ENCODE measurements around the gene PTPRA. TPM values are rescaled to one million over a fixed set of nuclear protein-coding genes. Genes with fewer than 3 reads are reported as not detected.

PTPRA gene
- total and polyA plus RNA-seq, 2 of the 4 experiments (the other 2 are of a cell fraction) = 35.0 to 50.0 TPM

DNA sequence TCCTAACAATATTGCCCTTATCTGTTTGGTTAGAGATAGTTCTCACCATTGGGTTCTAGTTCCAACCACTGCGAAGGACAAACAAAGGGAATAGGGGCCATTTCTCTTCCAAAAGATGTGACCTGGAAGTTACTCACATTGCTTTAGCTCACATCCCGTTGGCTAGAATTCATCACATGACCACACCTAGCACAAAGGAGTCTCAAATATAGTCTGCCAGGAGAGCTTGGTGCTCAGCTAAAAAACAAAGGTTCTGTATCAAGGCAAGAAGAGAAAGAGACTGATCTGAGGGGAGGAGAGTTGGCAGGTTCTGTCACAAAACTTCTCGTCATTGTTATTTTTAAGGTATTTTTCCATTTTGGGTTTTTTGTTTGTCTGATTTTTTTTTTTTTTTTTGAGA is 100.3 kb downstream of the PTPRA start:
- in situ Hi-C loops (cut with MboI; ENCODE audit: low sequenced_read_pairs) (no loop called here), dilution Hi-C loops (cut with HindIII; ENCODE audit: low sequenced_read_pairs, unreplicated experiment) (no loop called here), intact Hi-C loops (cut with micrococcal nuclease) (no loop called here)
- Histone ChIP-seq H3K4ac (ENCODE audit: low read depth, low read length) (no peak overlapping the region), H3K23ac (ENCODE audit: low read depth, low read length) (no peak overlapping the region), H3K56ac (ENCODE audit: extremely low read depth, insufficient read depth, low read length) (no peak overlapping the region), H3K9me3 (ENCODE audit: control insufficient read depth, insufficient read depth, low read length) (no peaks in the 10 kb centered on the region), H3K79me1 (ENCODE audit: low read depth in 1 of 2, low read length in 2 of 2) (peaks cover 11 to 23% of the 10 kb centered on the region in 2 experiments; a peak in 3 of 4 replicates), H2BK5ac (ENCODE audit: low read depth, low read length, poor library complexity, severe bottlenecking) (no peak overlapping the region), H2AK9ac (replicated peaks; ENCODE audit: low read depth, low read length, poor library complexity) (no peak overlapping the region), H3K14ac (replicated peaks; ENCODE audit: low read depth, low read length) (no peak overlapping the region), H2BK20ac (ENCODE audit: low read depth, low read length) (no peak overlapping the region), H4K20me1 (ENCODE audit: insufficient read depth, low read length) (no peaks in the 10 kb centered on the region; the same call in 1 of the 2 replicates), H3K4me1 (ENCODE audit: control insufficient read depth, insufficient read depth, low read length) (no peaks in the 10 kb centered on the region), H3K9ac (ENCODE audit: low read depth, low read length) (no peak overlapping the region), H3K27me3 (ENCODE audit: control insufficient read depth, insufficient read depth, low read length) (no peaks in the 10 kb centered on the region), H3K4me2 (ENCODE audit: low read depth, low read length) (no peak overlapping the region), H4K5ac (ENCODE audit: low read depth, low read length) (no peak overlapping the region), H2BK15ac (ENCODE audit: low read depth, low read length) (no peak overlapping the region), H3K36me3 (ENCODE audit: control insufficient read depth, insufficient read depth, low read length) (no peaks in the 10 kb centered on the region; the same call in 1 of the 2 replicates), H4K8ac (ENCODE audit: low read depth in 2 of 2, low read length in 2 of 2) (no peak overlapping the region), H2AFZ (replicated peaks; ENCODE audit: low read length, poor library complexity) (no peak overlapping the region), H4K91ac (ENCODE audit: insufficient read depth, low read depth, low read length) (no peak overlapping the region), H3K18ac (ENCODE audit: low read depth, low read length) (no peak overlapping the region), H3K9me1 (ENCODE audit: insufficient read depth, low read length) (peaks cover 9% of the 10 kb centered on the region; the same call in 1 of the 2 replicates), H2BK120ac (ENCODE audit: low read depth, low read length) (no peak overlapping the region), H3K27ac (ENCODE audit: insufficient read depth, low read length) (no peak overlapping the region), H2AK5ac (ENCODE audit: low read depth, low read length) (no peak overlapping the region), H3K4me3 (ENCODE audit: insufficient read depth, low read depth, low read length) (no peak overlapping the region)
- BruUV-seq (replicated peaks) = no TSS peak
- ATAC-seq (ENCODE audit: low read depth) (no peak), DNase-seq (no peak)
- ChIA-PET POLR2A (ENCODE audit: unreplicated experiment) (no interaction called here), CTCF (no interaction called here)
- WGBS, 2 experiments (ENCODE audit: extremely low coverage in 2 of 2, insufficient read length in 1 of 2) = no CpG with 5 or more reads among the region's 3 CpGs
- TF ChIP-seq RCOR1 (IDR thresholded peaks at IDR 0.05; ENCODE audit: insufficient replicate concordance, low read length) (no peak), SMC3 (IDR thresholded peaks at IDR 0.05; ENCODE audit: low read depth, low read length) (no peak), BHLHE40 (IDR thresholded peaks at IDR 0.05; ENCODE audit: low read depth, low read length) (no peak), MAFK (IDR thresholded peaks at IDR 0.05; ENCODE audit: low read depth, low read length) (no peak), POLR2A (IDR thresholded peaks at IDR 0.05; ENCODE audit: low read depth, low read length) (no peak)
- TF ChIP-seq, protein P1, sequence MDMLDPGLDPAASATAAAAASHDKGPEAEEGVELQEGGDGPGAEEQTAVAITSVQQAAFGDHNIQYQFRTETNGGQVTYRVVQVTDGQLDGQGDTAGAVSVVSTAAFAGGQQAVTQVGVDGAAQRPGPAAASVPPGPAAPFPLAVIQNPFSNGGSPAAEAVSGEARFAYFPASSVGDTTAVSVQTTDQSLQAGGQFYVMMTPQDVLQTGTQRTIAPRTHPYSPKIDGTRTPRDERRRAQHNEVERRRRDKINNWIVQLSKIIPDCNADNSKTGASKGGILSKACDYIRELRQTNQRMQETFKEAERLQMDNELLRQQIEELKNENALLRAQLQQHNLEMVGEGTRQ (IDR thresholded peaks at IDR 0.05; ENCODE audit: low read depth, low read length) = no peak; the same call in 1 of the 2 replicates
- TF ChIP-seq, protein P2, sequence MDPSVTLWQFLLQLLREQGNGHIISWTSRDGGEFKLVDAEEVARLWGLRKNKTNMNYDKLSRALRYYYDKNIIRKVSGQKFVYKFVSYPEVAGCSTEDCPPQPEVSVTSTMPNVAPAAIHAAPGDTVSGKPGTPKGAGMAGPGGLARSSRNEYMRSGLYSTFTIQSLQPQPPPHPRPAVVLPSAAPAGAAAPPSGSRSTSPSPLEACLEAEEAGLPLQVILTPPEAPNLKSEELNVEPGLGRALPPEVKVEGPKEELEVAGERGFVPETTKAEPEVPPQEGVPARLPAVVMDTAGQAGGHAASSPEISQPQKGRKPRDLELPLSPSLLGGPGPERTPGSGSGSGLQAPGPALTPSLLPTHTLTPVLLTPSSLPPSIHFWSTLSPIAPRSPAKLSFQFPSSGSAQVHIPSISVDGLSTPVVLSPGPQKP (IDR thresholded peaks at IDR 0.05; ENCODE audit: borderline replicate concordance, low read depth, low read length) = no peak

All from IMR-90 (cell line).